DND-41 (cell line): ENCODE results near the gene TBXAS1.

Experiments
- CTCF ChIP-seq: IDR thresholded peaks from 2 replicates; pipeline ENCODE4 v1.5.1; 2012; ENCODE audit warnings: borderline replicate concordance, low read length, moderate library complexity, mild to moderate bottlenecking; ENCODE audit not compliant: poor library complexity, severe bottlenecking; ENCODE audit errors: extremely low read depth
- EZH2 ChIP-seq: IDR thresholded peaks from 3 replicates; pipeline ENCODE4 v1.6.1; 2012; ENCODE audit warnings: borderline replicate concordance, low read depth, mild to moderate bottlenecking, moderate library complexity, low read length, inconsistent platforms; ENCODE audit not compliant: severe bottlenecking

- no peak for TF ChIP-seq CTCF
- no peak for TF ChIP-seq EZH2
These were observed 15.8 kb downstream of the TBXAS1 start for GRCh38 chr7:139844779-139845442.
